Measurements from ENCODE around the gene SDC3. TPM values are rescaled to one million over a fixed set of nuclear protein-coding genes. Genes with fewer than 3 reads are reported as not detected.
"Not testable (repeated sequence)": the region's sequence is repeated elsewhere in the genome, so short reads cannot be mapped to it uniquely, and the experiment has no call there.

The SDC3 gene
- total RNA-seq (2014; rRNA removed; shearing (Covaris generic)): 13.1 and 23.8 TPM in 2 replicates
- 23.5 and 26.4 TPM in 2 replicates for polyA plus RNA-seq (2015; cell fraction: cytosol; rRNA removed)
- 27.1 and 29.4 TPM in 2 replicates for polyA plus RNA-seq (2015; cell fraction: nucleus; rRNA removed)

DNA sequence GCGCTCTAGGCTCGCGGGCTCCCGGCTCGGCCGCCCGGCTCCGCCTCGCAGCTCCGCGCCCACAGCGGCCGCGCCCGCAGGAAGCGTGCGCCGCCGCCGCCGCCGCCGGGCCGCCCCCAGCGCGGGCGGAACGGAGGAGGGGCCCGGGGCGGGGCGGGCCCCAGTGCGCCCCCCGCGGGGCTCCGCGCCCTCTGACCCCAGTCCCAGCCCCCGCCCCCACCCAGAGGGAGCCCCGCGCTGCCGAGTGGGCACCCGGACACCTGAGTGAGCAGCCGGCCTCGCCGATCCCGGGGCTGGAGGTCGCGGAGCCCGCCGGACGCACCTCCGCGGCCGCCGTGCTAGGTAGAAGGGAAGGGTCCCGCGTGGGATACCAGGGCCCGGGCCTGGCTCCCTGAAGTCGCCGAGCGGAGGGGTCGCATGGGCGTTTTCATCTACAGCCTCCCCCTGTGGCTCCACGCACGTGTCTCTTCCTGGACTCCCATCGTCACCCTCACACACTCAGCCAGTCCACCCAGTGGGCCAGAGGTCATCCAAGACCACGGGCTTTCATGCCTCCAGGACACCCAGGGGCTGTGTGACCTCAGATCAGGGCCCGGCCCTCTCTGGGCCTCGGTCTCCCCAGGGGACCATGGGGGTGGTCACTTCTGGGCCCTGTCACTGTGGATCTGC, at the start of gene SDC3:
Gene SDC3 (minus strand): TSS at position 63 of the 669 bp plus-strand sequence. CDS start 172 bp downstream, outside the sequence.
- no peak for DNase-seq (ENCODE audit: low read depth)

GRCh38 chr1:30957560-30958222, 49.1 kb upstream of the SDC3 start:
- no peak for DNase-seq (ENCODE audit: low read depth)

DNA sequence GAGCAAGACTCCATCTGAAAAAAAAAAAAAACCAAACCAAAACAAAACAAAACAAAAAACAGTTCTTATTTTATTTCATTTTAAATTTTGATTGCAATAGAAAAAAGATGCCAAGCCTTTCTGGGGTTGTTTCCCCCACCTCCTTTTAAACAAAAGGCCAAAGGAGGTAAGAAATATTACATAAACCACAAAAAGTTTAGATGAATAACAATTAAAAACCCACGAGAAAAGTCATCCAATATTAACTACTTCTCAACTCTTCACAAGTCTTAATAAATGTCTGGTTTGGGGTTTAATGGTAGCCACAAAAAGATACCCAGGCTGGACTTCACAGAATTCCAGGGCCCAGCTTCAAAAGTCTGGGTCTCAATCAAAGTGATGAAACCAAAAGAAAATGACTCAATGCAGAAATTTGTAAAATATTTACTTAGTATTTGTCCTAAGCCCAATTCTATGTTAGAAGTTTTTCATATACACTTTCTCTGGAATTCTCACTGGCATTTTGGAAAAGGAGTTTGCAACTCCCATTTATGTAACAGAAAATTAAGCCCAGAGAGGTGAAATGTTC, 47.0 kb upstream of the SDC3 start:
- no peak for DNase-seq (ENCODE audit: low read depth)

- no peak for DNase-seq (ENCODE audit: low read depth)
These were observed 45.1 kb upstream of the SDC3 start for GRCh38 chr1:30953685-30954084.

- no peak for DNase-seq (ENCODE audit: low read depth)
These were observed 43.5 kb upstream of the SDC3 start for GRCh38 chr1:30952098-30952497.

DNA sequence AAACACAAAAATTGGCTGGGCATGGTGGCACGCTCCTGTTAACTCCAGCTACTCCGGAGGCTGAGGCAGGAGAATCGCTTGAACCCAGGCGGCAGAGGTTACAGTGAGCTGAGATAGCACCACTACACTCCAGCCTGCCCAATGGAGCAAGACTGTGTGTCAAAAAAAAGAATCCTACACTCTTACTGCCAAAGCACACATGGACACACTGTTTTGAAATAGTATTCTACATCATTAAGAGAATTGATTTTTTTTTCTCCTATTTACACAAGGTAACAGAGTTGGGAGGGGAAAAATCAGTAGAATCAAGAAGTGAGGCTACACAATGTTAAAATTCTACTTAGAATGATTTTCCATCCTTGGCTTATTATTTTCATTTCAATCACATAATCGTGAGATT, 42.1 kb upstream of the SDC3 start:
- no peak for DNase-seq (ENCODE audit: low read depth)

- no peak for DNase-seq (ENCODE audit: low read depth)
These were observed 41.5 kb upstream of the SDC3 start for GRCh38 chr1:30950053-30950452.

DNA sequence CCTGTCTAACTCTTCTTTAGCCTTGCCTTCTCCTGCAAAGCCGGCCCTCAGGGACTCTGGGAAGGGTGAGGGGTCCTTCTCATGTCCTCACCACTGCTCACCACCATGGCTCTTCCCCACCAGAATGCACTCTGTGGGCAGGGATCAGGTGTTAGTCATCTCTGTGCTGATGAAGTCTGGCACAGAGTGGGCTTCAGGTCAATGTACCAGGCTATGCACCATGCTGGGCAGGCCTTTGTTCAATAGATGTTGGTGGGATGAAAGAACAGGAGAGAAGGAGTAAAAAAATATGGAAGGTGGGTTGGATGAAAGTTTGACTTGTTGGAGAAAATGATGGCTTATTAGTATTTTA, 40.9 kb upstream of the SDC3 start:
- DNase-seq (ENCODE audit: low read depth): not testable (repeated sequence)

GRCh38 chr1:30948813-30949486, 40.4 kb upstream of the SDC3 start:
- not testable (repeated sequence) for DNase-seq (ENCODE audit: low read depth)

DNA sequence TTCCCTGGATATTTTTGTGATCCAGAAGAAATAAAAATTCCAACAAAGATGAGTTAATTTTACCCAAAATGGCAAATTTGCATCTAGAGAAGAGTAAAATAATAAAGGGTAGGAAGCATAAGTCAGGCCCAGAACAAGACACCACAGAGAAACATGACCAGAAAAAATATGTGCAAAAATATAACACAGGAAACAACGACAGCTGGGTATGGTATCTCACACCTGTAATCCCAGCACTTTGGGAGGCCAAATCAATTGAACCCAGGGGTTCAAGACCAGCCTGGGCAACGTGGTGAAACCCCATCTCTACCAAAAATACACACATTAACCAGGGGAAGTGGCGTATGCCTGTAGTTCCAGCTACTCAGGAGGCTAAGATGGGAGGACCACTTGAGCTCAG, 39.7 kb upstream of the SDC3 start:
- DNase-seq (ENCODE audit: low read depth): no peak

DNA sequence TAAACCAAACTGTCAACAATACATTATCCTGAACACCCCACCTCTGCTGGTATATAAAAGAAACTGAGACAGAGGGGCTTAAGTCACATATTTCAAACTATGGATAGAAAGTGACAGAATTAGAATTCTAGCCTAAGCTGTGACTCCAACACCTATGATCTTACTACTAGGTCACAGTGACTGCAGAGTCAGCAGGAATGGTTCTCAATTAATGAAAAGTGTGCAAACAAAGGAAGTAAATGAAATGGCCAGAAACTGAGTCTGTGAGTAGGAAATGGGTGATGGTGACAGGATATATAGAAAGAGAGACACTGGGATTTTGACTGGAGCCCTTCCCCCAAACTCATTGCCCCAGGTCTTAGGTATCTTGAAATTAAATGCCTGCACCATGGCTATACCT, 38.7 kb upstream of the SDC3 start:
- DNase-seq (ENCODE audit: low read depth): no peak

DNA sequence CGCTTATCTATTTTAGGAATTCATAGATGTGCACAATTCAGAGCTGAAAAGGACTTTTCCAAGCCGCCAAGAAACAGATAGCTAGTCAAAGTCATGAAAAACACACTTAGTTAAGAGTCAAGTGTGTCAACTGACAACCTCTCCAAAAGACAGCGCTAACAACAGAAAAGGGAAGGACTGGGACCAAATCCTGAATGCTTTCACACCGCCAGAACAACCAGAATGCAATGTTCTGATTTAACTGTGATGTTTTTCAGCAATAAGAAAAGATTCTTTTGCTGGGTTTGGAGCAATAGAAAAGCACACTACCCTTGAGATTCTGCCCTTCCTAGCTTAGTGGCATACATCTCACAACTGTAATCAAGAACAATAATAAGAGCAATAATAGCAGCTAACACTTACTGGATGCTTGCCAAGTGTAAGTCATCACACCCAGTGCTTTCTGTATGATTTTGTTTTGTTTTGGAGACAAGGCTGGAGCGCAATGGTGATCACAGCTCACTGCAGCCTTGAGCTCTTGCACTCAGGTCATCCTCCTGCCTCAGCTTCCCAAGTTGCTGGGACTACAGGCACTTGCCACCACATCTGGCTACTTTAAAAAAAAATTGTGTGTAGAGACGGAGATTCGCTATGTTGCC, 33.9 kb upstream of the SDC3 start:
- DNase-seq (ENCODE audit: low read depth): no peak

- DNase-seq (ENCODE audit: low read depth): no peak
These were observed 32.0 kb upstream of the SDC3 start for GRCh38 chr1:30940541-30940940.

DNA sequence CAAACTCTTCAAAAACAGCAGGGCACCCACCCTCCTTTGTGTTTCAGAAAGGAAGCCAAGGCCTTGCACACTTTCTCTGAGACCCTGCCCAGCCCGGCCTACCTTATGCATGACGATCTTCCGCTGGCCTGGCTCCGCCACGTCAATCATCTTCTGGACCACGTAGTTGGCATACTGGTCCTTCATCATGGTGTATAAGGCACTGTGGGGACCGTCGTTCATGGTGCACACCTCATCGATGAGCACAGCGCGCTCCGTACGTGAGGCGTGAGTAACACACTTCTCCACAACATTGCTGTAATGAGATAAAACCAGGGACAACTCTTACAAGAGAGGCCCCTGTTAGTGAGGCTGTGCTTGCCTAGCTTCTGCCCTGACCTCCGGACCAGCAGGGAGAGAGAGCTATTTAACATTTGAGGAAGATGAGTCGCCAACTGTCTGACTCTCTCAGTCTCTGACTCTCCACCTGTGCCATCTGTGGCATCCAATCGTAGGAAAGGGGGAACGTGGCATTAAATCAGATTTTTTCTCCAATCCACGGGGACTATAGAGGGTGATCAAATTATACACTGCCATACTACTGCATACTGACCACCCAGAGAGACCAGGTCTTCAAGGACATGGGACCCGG, 28.1 kb upstream of the SDC3 start:
- no peak for DNase-seq (ENCODE audit: low read depth)

DNA sequence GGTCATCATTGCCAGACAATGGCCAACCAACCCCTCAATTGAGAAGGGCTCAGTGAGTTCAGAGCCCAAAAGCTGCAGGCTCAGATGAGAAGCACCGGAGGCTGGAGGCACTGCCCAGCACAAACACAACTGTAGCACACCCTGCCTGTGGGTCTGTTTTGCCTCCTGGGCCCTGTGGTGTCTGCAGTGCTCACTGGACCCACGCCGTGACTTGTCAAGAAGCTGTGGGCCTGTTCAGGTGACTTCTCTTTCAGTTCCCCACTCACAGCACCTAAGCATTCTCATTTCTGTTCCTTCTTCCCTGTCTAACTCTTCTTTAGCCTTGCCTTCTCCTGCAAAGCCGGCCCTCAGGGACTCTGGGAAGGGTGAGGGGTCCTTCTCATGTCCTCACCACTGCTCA, 27.2 kb upstream of the SDC3 start:
- DNase-seq (ENCODE audit: low read depth): not testable (repeated sequence)

DNA sequence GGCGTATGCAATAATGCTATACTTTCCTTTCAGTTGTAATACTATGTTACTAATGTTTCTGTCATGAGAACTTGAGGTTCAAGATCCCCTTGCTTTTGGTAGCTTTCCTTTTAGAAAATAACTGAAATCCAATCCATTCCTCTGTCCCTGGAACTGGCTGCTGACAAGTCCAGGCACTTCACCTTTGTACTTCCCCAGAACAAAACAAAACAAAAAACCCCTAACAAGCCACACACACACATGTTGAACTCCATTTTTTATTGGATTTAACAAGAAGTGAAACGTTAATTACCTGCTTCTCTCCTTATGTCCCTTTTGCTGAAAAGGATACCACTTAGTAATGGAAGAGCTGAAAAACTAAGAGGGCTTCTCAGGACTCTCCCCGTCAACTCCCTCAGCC, 26.1 kb upstream of the SDC3 start:
- no peak for DNase-seq (ENCODE audit: low read depth)

DNA sequence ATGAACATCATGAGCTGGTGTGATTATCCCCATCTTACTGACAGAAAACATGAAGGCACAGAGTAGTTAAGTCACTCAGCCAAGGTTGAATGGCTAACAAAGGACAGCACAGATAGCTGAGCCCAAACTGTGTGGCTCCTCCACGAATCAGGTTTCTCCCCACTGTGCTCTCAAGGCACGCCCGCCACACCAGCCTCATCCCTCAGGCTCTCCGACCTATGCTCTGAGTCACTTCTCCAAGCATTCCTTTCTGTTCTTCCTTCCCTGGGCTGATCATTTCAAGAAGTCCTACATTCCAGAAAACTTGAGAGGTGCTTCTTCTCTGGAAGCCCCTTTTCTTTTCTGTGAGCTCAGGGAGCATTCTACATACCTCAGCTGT, 25.3 kb upstream of the SDC3 start:
- DNase-seq (ENCODE audit: low read depth): peak; percentile 70

DNA sequence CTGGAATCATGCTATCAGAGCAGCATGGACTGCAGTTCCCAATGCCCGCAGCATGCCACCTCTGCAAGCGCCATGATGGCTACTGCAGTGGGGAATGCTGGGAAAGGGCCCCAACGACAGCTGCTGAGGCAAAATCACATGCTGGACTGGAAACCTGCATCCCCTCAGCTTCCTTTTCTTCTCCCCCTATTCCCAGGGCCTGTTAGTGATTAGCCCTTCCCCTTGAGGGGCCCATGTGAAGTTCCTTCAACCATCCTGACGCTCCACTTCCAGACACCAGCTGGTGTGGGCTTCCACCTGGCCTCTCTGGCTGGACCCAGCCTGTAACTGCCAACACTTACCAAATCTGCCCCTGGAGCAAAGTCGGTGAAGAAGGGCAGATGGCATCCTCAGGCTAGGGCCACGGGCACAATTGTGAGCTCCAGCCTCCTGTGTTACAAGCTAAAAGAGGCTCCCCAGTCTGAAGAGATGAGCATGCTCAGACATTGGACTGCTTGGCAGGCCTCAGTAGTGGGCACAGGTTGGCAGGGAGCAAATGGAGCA, 22.1 kb upstream of the SDC3 start:
- no peak for DNase-seq (ENCODE audit: low read depth)

- no peak for DNase-seq (ENCODE audit: low read depth)
These were observed 21.5 kb upstream of the SDC3 start for GRCh38 chr1:30929944-30930525.

DNA sequence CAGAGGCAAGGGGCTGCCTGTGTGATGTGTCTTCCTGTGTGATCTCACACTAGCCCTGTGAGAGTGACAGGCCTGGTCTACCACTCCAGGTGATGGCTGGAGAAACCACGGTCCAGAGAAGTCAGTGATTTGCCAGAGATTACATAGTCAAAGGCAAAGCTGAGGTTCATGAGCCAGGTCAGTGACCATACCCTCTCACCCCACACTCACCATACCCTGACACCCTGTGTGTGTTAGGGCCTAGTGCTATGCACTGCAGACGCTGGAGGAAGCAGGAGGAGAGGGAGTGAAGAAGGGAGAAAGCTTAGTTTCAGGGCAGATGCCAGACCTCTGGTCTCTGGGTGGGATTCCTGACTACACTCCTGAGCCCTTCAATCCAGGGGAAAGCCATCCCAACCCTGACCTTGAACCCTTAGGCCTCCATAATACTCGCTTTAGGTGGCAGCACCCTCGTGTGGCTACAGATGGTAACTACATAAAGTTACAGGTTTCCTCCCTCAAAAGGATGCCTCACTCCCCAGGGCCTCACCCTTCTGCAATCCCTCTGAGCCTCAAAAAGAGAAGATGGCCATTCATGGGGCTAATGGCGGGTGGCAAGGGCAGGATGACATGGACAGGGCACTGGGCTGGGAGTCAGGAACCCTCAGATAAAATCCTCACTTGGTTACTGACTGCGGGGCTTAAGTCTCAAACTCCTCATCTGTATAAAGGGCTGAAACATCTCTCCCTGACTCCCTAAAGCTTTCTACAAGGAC, 20.8 kb upstream of the SDC3 start:
- DNase-seq (ENCODE audit: low read depth): peak; percentile 37
